Measurements from ENCODE around the gene SLC45A2. TPM values are rescaled to one million over a fixed set of nuclear protein-coding genes. Genes with fewer than 3 reads are reported as not detected.

Gene SLC45A2, protein sequence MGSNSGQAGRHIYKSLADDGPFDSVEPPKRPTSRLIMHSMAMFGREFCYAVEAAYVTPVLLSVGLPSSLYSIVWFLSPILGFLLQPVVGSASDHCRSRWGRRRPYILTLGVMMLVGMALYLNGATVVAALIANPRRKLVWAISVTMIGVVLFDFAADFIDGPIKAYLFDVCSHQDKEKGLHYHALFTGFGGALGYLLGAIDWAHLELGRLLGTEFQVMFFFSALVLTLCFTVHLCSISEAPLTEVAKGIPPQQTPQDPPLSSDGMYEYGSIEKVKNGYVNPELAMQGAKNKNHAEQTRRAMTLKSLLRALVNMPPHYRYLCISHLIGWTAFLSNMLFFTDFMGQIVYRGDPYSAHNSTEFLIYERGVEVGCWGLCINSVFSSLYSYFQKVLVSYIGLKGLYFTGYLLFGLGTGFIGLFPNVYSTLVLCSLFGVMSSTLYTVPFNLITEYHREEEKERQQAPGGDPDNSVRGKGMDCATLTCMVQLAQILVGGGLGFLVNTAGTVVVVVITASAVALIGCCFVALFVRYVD
- total RNA-seq (2021; fragmentation: NEBNext Ultra II Directional; extraction: Animal tissue kit (Norgen Biotek cat#: 25700)) = not detected in 2 replicates
- polyA plus RNA-seq (2011; rRNA removed) = 0.09 TPM in 1 of 2 replicates, not detected in the other
- polyA plus RNA-seq (2011; cell fraction: cytosol; rRNA removed) = 0.08 TPM
- polyA plus RNA-seq (2011; cell fraction: nucleus; rRNA removed) = 0.11 TPM
- not detected in 4 replicates for polyA plus RNA-seq (2012, experiment 1 of 2)
- polyA plus RNA-seq (2012, experiment 2 of 2) = not detected
- polyA plus RNA-seq (2013, experiment 1 of 2) = not detected
- polyA plus RNA-seq (2013, experiment 2 of 2) = 0.09 TPM
- polyA minus RNA-seq (2011; rRNA and poly(A)+ RNA removed) = 0.54 TPM in 1 of 2 replicates, not detected in the other
- not detected for polyA minus RNA-seq (2011; cell fraction: cytosol; rRNA and poly(A)+ RNA removed)
- 1.6 TPM for polyA minus RNA-seq (2011; cell fraction: nucleus; rRNA and poly(A)+ RNA removed)
- long read RNA-seq, experiment 1 = 0 reads
- long read RNA-seq, experiment 2 = 0 reads

DNA sequence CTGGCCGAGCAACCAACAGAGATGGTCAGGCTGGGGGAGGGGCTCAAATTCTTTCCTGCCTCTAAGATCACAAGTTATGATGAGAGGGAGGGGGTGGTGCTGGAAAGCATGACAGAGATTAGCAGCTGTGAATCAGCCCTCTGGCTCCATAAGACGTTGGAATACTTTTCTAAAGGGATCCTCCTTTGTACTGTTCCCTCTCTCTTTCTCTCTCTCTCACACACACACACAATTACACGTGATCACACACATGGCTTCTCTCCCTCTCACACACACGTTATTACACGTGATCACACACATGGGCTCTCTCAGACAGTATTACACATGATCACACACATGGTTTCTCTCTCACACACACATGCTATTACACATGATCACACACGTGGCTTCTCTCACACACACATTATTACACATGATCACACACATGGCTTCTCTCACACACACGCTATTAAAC is at the start of gene SLC45A2:
SLC45A2 (minus strand) TSS at position 23 of the 454 bp plus-strand sequence. CDS start 110 bp downstream, outside the sequence.
- no peak within 1 kb of the TSS for H3K9ac ChIP-seq (replicated peaks in 1 of 4; ENCODE audit: extremely low read depth in 1 of 4, low read depth in 3 of 4, low read length in 3 of 4)
- H2BK5ac ChIP-seq (ENCODE audit: low read depth, low read length) = no peak within 1 kb of the TSS
- peaks cover 0 to 8% (median 4%) of the 10 kb centered on the region in 4 experiments; a peak in 5 of 8 replicates for H3K36me3 ChIP-seq (ENCODE audit: control insufficient read depth in 2 of 4, insufficient read depth in 4 of 4, low read length in 3 of 4)
- no peak within 1 kb of the TSS for H3K4ac ChIP-seq (replicated peaks; ENCODE audit: insufficient read length, low read depth, low read length)
- no peaks in the 10 kb centered on the region for H3K27me3 ChIP-seq (replicated peaks in 1 of 4; ENCODE audit: control insufficient read depth in 3 of 4, extremely low read depth in 1 of 4, insufficient read depth in 3 of 4, low read length in 3 of 4)
- H2AK5ac ChIP-seq (ENCODE audit: low read depth, low read length) = peak within 1 kb of the TSS; percentile 95
- H4K5ac ChIP-seq (ENCODE audit: insufficient read length, low read depth, low read length) = no peak within 1 kb of the TSS
- H4K91ac ChIP-seq (replicated peaks; ENCODE audit: insufficient read length, low read length) = no peak within 1 kb of the TSS
- peaks cover 5% of the 10 kb centered on the region for H3K23me2 ChIP-seq (ENCODE audit: low read depth, low read length)
- peaks cover 0 to 10% of the 10 kb centered on the region in 2 experiments; a peak in 1 of 4 replicates for H3K9me3 ChIP-seq (ENCODE audit: insufficient read depth in 2 of 2, low read depth in 1 of 2, low read length in 1 of 2)
- no peak within 1 kb of the TSS for H3K23ac ChIP-seq (ENCODE audit: insufficient read length)
- H2BK12ac ChIP-seq (ENCODE audit: low read depth, low read length) = peak within 1 kb of the TSS; percentile 75
- 94 to 100% methylated on average over 1 to 7 of the region's 7 CpGs for WGBS, 2 experiments (ENCODE audit: extremely low coverage in 1 of 2, insufficient coverage in 1 of 2, insufficient read length in 1 of 2, insufficient replicate concordance in 2 of 2, low coverage in 1 of 2, low lambda C conversion rate in 2 of 2, missing lambda C conversion rate in 1 of 2)
- H2BK20ac ChIP-seq (ENCODE audit: low read length) = no peak within 1 kb of the TSS; the same call in 1 of the 2 replicates
- no peak within 1 kb of the TSS for H3K4me2 ChIP-seq (ENCODE audit: insufficient read depth in 1 of 2, low read depth in 2 of 2, low read length in 2 of 2)
- no peak within 1 kb of the TSS for H3K4me3 ChIP-seq (ENCODE audit: extremely low read depth in 1 of 4, insufficient read depth in 2 of 4, low read depth in 3 of 4, low read length in 4 of 4)
- no peak within 1 kb of the TSS for H3K56ac ChIP-seq (replicated peaks; ENCODE audit: insufficient read length, low read depth, low read length)
- H2BK15ac ChIP-seq (ENCODE audit: low read length) = 0 out of 2 replicates have a peak within 1 kb of the TSS, but pooled peaks have one; percentile 40
- no peak within 1 kb of the TSS for H3K18ac ChIP-seq (ENCODE audit: extremely low read depth, low read length)
- H4K8ac ChIP-seq (ENCODE audit: extremely low read depth, insufficient read depth, low read length) = peak within 1 kb of the TSS; percentile 62
- H3K79me2 ChIP-seq (ENCODE audit: control insufficient read depth in 1 of 2, insufficient read depth in 2 of 2, low read length in 2 of 2) = no peaks in the 10 kb centered on the region
- no peaks in the 10 kb centered on the region; a peak in 2 of 7 replicates for H3K4me1 ChIP-seq (replicated peaks in 1 of 4; ENCODE audit: control insufficient read depth in 3 of 4, insufficient read depth in 4 of 4, low read length in 3 of 4)
- no peak for DNase-seq (ENCODE audit: low read depth in 1 of 2, low spot score in 2 of 2)
- ChIA-PET POLR2A (ENCODE audit: partially characterized antibody) (no interaction called here), CTCF (ENCODE audit: partially characterized antibody) (no interaction called here)
- no peaks in the 10 kb centered on the region for H4K20me1 ChIP-seq (replicated peaks in 1 of 2; ENCODE audit: control insufficient read depth in 1 of 2, insufficient read depth in 2 of 2, low read length in 2 of 2)
- no peak within 1 kb of the TSS for H3K14ac ChIP-seq (ENCODE audit: insufficient read length)
- H2BK120ac ChIP-seq (replicated peaks; ENCODE audit: low read depth, low read length) = no peak within 1 kb of the TSS
- no peak for FAIRE-seq
- no peaks in the 10 kb centered on the region for H3K79me1 ChIP-seq (ENCODE audit: low read depth, low read length)
- H3K27ac ChIP-seq (ENCODE audit: low read depth, low read length) = no peak within 1 kb of the TSS
- no peak within 1 kb of the TSS for H2AFZ ChIP-seq (ENCODE audit: low read length)
- TF ChIP-seq ZNF274 (IDR thresholded peaks at IDR 0.05; ENCODE audit: borderline replicate concordance, extremely low read depth, low read length) (no peak), HDAC2 (IDR thresholded peaks at IDR 0.05; ENCODE audit: borderline replicate concordance in 1 of 2, low read depth in 2 of 2, low read length in 2 of 2) (no peak), CBX8 (IDR thresholded peaks at IDR 0.05; ENCODE audit: borderline replicate concordance, low read depth, low read length) (no peak), POU5F1 (IDR thresholded peaks at IDR 0.05; ENCODE audit: low read depth, low read length) (no peak), PHF8 (conservative IDR thresholded peaks at IDR 0.05; ENCODE audit: low read depth, low read length) (no peak), RFX5 (IDR thresholded peaks at IDR 0.05; ENCODE audit: borderline replicate concordance, low read depth, low read length) (no peak), TEAD4 (IDR thresholded peaks at IDR 0.05; ENCODE audit: low read depth, low read length) (no peak)
- TF ChIP-seq, protein P1, sequence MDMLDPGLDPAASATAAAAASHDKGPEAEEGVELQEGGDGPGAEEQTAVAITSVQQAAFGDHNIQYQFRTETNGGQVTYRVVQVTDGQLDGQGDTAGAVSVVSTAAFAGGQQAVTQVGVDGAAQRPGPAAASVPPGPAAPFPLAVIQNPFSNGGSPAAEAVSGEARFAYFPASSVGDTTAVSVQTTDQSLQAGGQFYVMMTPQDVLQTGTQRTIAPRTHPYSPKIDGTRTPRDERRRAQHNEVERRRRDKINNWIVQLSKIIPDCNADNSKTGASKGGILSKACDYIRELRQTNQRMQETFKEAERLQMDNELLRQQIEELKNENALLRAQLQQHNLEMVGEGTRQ (IDR thresholded peaks at IDR 0.05; ENCODE audit: low read length) = no peak
